H9 (cell line): ENCODE results near the gene C16orf95. TPM values are rescaled to one million over a fixed set of nuclear protein-coding genes. Genes with fewer than 3 reads are reported as not detected.

ENCODE experiments used
- DNase-seq: peaks from one replicate; pipeline ENCODE4 v3.0.0-alpha.2; 2017
- H2AFZ ChIP-seq: one replicate; pipeline ENCODE4 v1.6.1; 2013; ENCODE audit warnings: mild to moderate bottlenecking, low read length, control low read depth, moderate library complexity
- H2AK5ac ChIP-seq: 2 replicates; pipeline ENCODE4 v1.6.1; 2013; ENCODE audit warnings: low read length, control low read depth, mixed read lengths; ENCODE audit not compliant: insufficient read length
- H2BK120ac ChIP-seq: one replicate; pipeline ENCODE4 v1.6.1; 2013; ENCODE audit warnings: low read depth, mild to moderate bottlenecking, low read length, control low read depth, inconsistent platforms; ENCODE audit not compliant: poor library complexity, severe bottlenecking
- H2BK12ac ChIP-seq: 2 replicates; pipeline ENCODE4 v1.6.1; 2013; ENCODE audit warnings: low read length, control low read depth, mixed read lengths, low read depth; ENCODE audit not compliant: insufficient read length
- H2BK15ac ChIP-seq: 2 replicates; pipeline ENCODE4 v1.6.1; 2013; ENCODE audit warnings: low read depth, low read length, control low read depth
- H2BK20ac ChIP-seq: one replicate; pipeline ENCODE4 v1.6.1; 2013; ENCODE audit warnings: low read depth, mild to moderate bottlenecking, low read length, control low read depth, inconsistent platforms; ENCODE audit not compliant: poor library complexity, severe bottlenecking
- H2BK5ac ChIP-seq: 2 replicates; pipeline ENCODE4 v1.6.1; 2013; ENCODE audit warnings: low read length, control low read depth, mixed read lengths; ENCODE audit not compliant: insufficient read length
- H3K14ac ChIP-seq: 2 replicates; pipeline ENCODE4 v1.6.1; 2013; ENCODE audit warnings: low read length, control low read depth; ENCODE audit not compliant: insufficient read depth
- H3K18ac ChIP-seq: 2 replicates; pipeline ENCODE4 v1.6.1; 2013; ENCODE audit warnings: low read depth, mild to moderate bottlenecking, mixed read lengths, low read length, control low read depth; ENCODE audit not compliant: insufficient read length
- H3K23ac ChIP-seq: 2 replicates; pipeline ENCODE4 v1.6.1; 2013; ENCODE audit warnings: low read length, control low read depth, mixed read lengths, low read depth; ENCODE audit not compliant: insufficient read length
- H3K23me2 ChIP-seq: 2 replicates; pipeline ENCODE4 v1.6.1; 2013; ENCODE audit warnings: low read depth, mild to moderate bottlenecking, mixed read lengths, low read length, control low read depth; ENCODE audit not compliant: insufficient read length, poor library complexity, severe bottlenecking
- H3K27ac ChIP-seq: 2 replicates; pipeline ENCODE4 v1.5.1; 2013; ENCODE audit warnings: low read length, control low read depth, mixed read lengths, low read depth; ENCODE audit not compliant: insufficient read length
- H3K27me3 ChIP-seq: 2 replicates; pipeline ENCODE4 v1.6.1; 2013; ENCODE audit warnings: low read length, control low read depth, inconsistent platforms; ENCODE audit not compliant: insufficient read depth
- H3K4ac ChIP-seq: 2 replicates; pipeline ENCODE4 v1.6.1; 2013; ENCODE audit warnings: low read depth, mild to moderate bottlenecking, control low read depth, inconsistent platforms, low read length, moderate library complexity
- H3K4me1 ChIP-seq: 2 replicates; pipeline ENCODE4 v1.6.1; 2013; ENCODE audit warnings: low read length, control low read depth, inconsistent platforms; ENCODE audit not compliant: insufficient read depth
- H3K4me2 ChIP-seq: 2 replicates; pipeline ENCODE4 v1.6.1; 2013; ENCODE audit warnings: low read length, control low read depth, mixed read lengths; ENCODE audit not compliant: insufficient read length, insufficient read depth
- H3K56ac ChIP-seq: 2 replicates; pipeline ENCODE4 v1.6.1; 2013; ENCODE audit warnings: low read depth, mild to moderate bottlenecking, mixed read lengths, low read length, control low read depth; ENCODE audit not compliant: insufficient read length
- H3K79me1 ChIP-seq: 2 replicates; pipeline ENCODE4 v1.6.1; 2013; ENCODE audit warnings: low read depth, mild to moderate bottlenecking, moderate library complexity, low read length, control low read depth, inconsistent platforms; ENCODE audit not compliant: insufficient read depth, poor library complexity, severe bottlenecking
- H3K79me2 ChIP-seq: 2 replicates; pipeline ENCODE4 v1.6.1; 2013; ENCODE audit warnings: low read length, control low read depth, inconsistent platforms; ENCODE audit not compliant: insufficient read depth
- H3K9ac ChIP-seq: 2 replicates; pipeline ENCODE4 v1.6.1; 2013; ENCODE audit warnings: low read length, control low read depth, mixed read lengths; ENCODE audit not compliant: insufficient read length; ENCODE audit errors: extremely low read depth
- H3K9me3 ChIP-seq: one replicate; pipeline ENCODE4 v1.6.1; 2013; ENCODE audit warnings: low read depth, low read length, inconsistent platforms; ENCODE audit not compliant: control insufficient read depth
- H3T11ph ChIP-seq: one replicate; pipeline ENCODE4 v1.6.1; 2013; ENCODE audit warnings: mild to moderate bottlenecking, low read length, control low read depth, inconsistent platforms
- H4K20me1 ChIP-seq: one replicate; pipeline ENCODE4 v1.6.1; 2013; ENCODE audit not compliant: control insufficient read depth, insufficient read length, insufficient read depth
- H4K5ac ChIP-seq: 2 replicates; pipeline ENCODE4 v1.6.1; 2013; ENCODE audit warnings: low read depth, mild to moderate bottlenecking, mixed read lengths, low read length, control low read depth; ENCODE audit not compliant: insufficient read length
- H4K8ac ChIP-seq: replicated peaks from 2 replicates; pipeline ENCODE4 v1.6.1; 2013; ENCODE audit warnings: low read length, control low read depth, mixed read lengths, low read depth; ENCODE audit not compliant: insufficient read length
- H4K91ac ChIP-seq: 2 replicates; pipeline ENCODE4 v1.6.1; 2013; ENCODE audit warnings: low read depth, mild to moderate bottlenecking, moderate library complexity, mixed read lengths, low read length, control low read depth; ENCODE audit not compliant: insufficient read length
- H3K27ac Mint-ChIP-seq, 3 experiments: 2 replicates in 2 of 3; 3 replicates in 1 of 3; pipeline ENCODE4 v1.8.0; 2020 to 2021; ENCODE audit warnings: mixed read lengths in 3 of 3, mild to moderate bottlenecking in 1 of 3, moderate library complexity in 1 of 3
- H3K27me3 Mint-ChIP-seq: 2 replicates; pipeline ENCODE4 v1.8.0; 2021; ENCODE audit warnings: low read depth, mild to moderate bottlenecking, moderate library complexity, mixed read lengths
- H3K36me3 Mint-ChIP-seq, 3 experiments: 2 replicates in 2 of 3; 3 replicates in 1 of 3; pipeline ENCODE4 v1.8.0; 2020 to 2021; ENCODE audit warnings: low read depth in 3 of 3, mixed read lengths in 3 of 3; ENCODE audit not compliant: insufficient read depth in 1 of 3
- H3K4me1 Mint-ChIP-seq, 2 experiments: 2 replicates each; pipeline ENCODE4 v1.8.0; 2020; ENCODE audit warnings: mixed read lengths in 2 of 2
- H3K4me3 Mint-ChIP-seq, 2 experiments: 2 replicates in 1 of 2; 3 replicates in 1 of 2; pipeline ENCODE4 v1.8.0; 2020 to 2021; ENCODE audit warnings: mild to moderate bottlenecking in 2 of 2, mixed read lengths in 2 of 2, moderate library complexity in 1 of 2
- H3K9me3 Mint-ChIP-seq, 2 experiments: 2 replicates in 1 of 2; 3 replicates in 1 of 2; pipeline ENCODE4 v1.8.0; 2020; ENCODE audit warnings: mild to moderate bottlenecking in 2 of 2, mixed read lengths in 2 of 2, moderate library complexity in 1 of 2
- WGBS: extraction: QIAGEN DNeasy Blood & Tissue Kit; methylation state at CpG from one replicate; pipeline ENCODE4 v1.1.7; 2013; ENCODE audit warnings: missing lambda C conversion rate, low lambda C conversion rate, mixed read lengths; ENCODE audit not compliant: insufficient read length; ENCODE audit errors: extremely low coverage; 5-methylcytosine and 5-hydroxymethylcytosine counted together
- total RNA-seq: library from RNA; stranded (reverse); gene quantifications from 2 replicates; pipeline ENCODE4 v1.2.1, GENCODE V29; 2021
- TF ChIP-seq, protein P1 (sequence below): fragments of 200-600 bp; sonication (generic); conservative IDR thresholded peaks from 3 replicates; pipeline ENCODE4 v1.8.0; 2021; ENCODE audit warnings: antibody characterized with exemption, mild to moderate bottlenecking

The C16orf95 gene
- total RNA-seq, 1 experiment from 2014 or later: 5.6 TPM

DNA sequence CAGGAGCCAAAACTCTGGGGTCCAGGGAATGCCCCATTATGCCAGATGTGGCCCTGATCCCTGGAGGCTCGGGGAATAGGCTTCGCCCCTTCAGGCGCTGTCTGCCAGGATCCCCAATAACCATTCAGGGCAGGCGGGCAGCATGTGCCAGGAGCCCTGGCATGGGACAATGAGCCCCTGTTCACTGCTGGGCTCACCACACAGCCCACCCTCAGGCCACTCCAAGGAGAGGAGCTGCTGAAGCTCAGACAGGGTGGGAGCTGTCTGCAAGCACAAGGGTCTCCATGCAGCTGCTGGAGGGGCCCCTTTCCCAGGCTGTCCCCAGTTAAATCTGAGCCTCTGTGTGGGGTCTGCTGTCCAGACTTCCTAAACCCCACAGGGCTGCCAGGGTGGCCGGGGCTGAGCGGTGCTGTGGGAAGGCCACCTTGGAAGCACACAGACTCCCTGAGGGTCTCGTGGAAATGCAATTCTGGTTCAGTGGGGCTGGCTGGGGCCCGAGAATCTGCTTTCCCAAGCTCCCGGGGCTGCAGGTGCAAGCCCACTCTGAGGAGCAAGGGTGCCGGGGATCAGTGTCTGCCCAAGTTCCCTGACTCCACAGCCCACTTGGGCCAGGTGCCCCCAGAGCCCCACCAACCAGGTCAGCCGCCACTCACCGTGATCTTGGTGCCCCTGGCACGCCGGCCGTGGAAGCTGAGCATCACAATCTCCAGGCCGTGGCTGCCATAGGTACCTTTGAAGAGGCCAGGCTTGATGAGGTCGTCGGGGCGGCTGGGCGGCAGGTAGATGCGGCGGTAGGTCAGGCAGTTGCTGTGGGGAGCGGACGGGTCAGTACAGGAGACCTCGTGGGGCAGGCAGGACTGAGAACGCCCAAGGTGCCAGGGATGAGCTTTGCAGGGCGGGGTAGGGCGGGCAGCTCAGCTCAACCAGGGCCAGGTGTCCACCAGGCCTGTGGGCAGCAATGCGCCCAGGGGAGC, 17.7 kb upstream of the C16orf95 start:
- Histone ChIP-seq H2BK15ac (no peak overlapping the region), H2AFZ (no peak overlapping the region), H2AK5ac (no peak overlapping the region), H3K9me3 (no peaks in the 10 kb centered on the region), H3K79me2 (no peaks in the 10 kb centered on the region), H2BK20ac (no peak overlapping the region), H3K79me1 (no peaks in the 10 kb centered on the region), H3K23me2 (no peaks in the 10 kb centered on the region), H3K18ac (no peak overlapping the region), H2BK5ac (no peak overlapping the region), H3K4me2 (no peak overlapping the region), H4K5ac (no peak overlapping the region), H3K56ac (no peak overlapping the region), H2BK12ac (no peak overlapping the region), H3K4ac (no peak overlapping the region), H4K8ac (no peak overlapping the region), H4K20me1 (no peaks in the 10 kb centered on the region), H3T11ph (no peak overlapping the region), H3K27ac (no peak overlapping the region), H2BK120ac (no peak overlapping the region), H3K4me1 (no peaks in the 10 kb centered on the region), H3K14ac (no peak overlapping the region; the same call in 1 of the 2 replicates), H3K23ac (no peak overlapping the region), H3K27me3 (no peaks in the 10 kb centered on the region), H4K91ac (no peak overlapping the region), H3K9ac (no peak overlapping the region)
- TF ChIP-seq, protein P1, sequence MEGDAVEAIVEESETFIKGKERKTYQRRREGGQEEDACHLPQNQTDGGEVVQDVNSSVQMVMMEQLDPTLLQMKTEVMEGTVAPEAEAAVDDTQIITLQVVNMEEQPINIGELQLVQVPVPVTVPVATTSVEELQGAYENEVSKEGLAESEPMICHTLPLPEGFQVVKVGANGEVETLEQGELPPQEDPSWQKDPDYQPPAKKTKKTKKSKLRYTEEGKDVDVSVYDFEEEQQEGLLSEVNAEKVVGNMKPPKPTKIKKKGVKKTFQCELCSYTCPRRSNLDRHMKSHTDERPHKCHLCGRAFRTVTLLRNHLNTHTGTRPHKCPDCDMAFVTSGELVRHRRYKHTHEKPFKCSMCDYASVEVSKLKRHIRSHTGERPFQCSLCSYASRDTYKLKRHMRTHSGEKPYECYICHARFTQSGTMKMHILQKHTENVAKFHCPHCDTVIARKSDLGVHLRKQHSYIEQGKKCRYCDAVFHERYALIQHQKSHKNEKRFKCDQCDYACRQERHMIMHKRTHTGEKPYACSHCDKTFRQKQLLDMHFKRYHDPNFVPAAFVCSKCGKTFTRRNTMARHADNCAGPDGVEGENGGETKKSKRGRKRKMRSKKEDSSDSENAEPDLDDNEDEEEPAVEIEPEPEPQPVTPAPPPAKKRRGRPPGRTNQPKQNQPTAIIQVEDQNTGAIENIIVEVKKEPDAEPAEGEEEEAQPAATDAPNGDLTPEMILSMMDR: no peak
- Mint-ChIP-seq H3K27ac (no peak overlapping the region), H3K4me3 (no peak overlapping the region; a peak in 1 of 5 replicates), H3K9me3 (no peaks in the 10 kb centered on the region), H3K27me3 (no peaks in the 10 kb centered on the region; the same call in 1 of the 2 replicates), H3K4me1 (0 out of 4 replicates have a peak, but pooled peaks cover 0 to 3% of the 10 kb centered on the region in 2 experiments), H3K36me3 (peaks cover 15 to 36% (median 31%) of the 10 kb centered on the region in 3 experiments; a peak in 6 of 7 replicates)
- no CpG with 5 or more reads among the region's 29 CpGs for WGBS
- DNase-seq: no peak
